DOHH2 (cell line): ENCODE data around the gene PPP1R14C.
"Not testable (repeated sequence)": the region's sequence is repeated elsewhere in the genome, so short reads cannot be mapped to it uniquely, and the experiment has no call there.

ENCODE experiments used
- H3F3A ChIP-seq: fragments of 200-600 bp; sonication (generic), shearing (Covaris generic); 2 replicates; pipeline ENCODE4 v1.6.0; 2016; ENCODE audit warnings: antibody characterized with exemption, mild to moderate bottlenecking; ENCODE audit not compliant: control insufficient read depth, insufficient read depth
- H3K27ac ChIP-seq: fragments of 200-600 bp; sonication (generic); 2 replicates; pipeline ENCODE4 v1.5.1; 2014; ENCODE audit warnings: low read depth, mild to moderate bottlenecking, low read length, moderate library complexity
- H3K27me3 ChIP-seq: fragments of 200-600 bp; sonication (generic); 2 replicates; pipeline ENCODE4 v1.6.1; 2014; ENCODE audit warnings: mild to moderate bottlenecking, low read length, mixed read lengths; ENCODE audit not compliant: control insufficient read depth
- H3K36me3 ChIP-seq: fragments of 200-600 bp; sonication (generic); 2 replicates; pipeline ENCODE4 v1.6.1; 2014; ENCODE audit warnings: mild to moderate bottlenecking, low read length, moderate library complexity, mixed read lengths; ENCODE audit not compliant: control insufficient read depth
- H3K4me1 ChIP-seq: fragments of 200-600 bp; sonication (generic); 2 replicates; pipeline ENCODE4 v1.6.1; 2014; ENCODE audit warnings: mild to moderate bottlenecking, low read length, mixed read lengths; ENCODE audit not compliant: control insufficient read depth
- H3K4me2 ChIP-seq: fragments of 200-600 bp; sonication (generic); 2 replicates; pipeline ENCODE4 v1.6.0; 2014; ENCODE audit warnings: mild to moderate bottlenecking, low read length, moderate library complexity
- H3K4me3 ChIP-seq: fragments of 200-600 bp; sonication (generic); 2 replicates; pipeline ENCODE4 v1.5.1; 2014; ENCODE audit warnings: mild to moderate bottlenecking, low read length, mixed read lengths
- H3K79me2 ChIP-seq: fragments of 200-600 bp; sonication (generic); 2 replicates; pipeline ENCODE4 v1.6.1; 2014; ENCODE audit warnings: mild to moderate bottlenecking, low read length, mixed read lengths; ENCODE audit not compliant: control insufficient read depth
- H3K9me2 ChIP-seq: fragments of 200-600 bp; sonication (generic); replicated peaks from 2 replicates; pipeline ENCODE4 v1.6.1; 2014; ENCODE audit warnings: mild to moderate bottlenecking, low read length, mixed read lengths; ENCODE audit not compliant: control insufficient read depth
- H3K9me3 ChIP-seq: fragments of 200-600 bp; sonication (generic); 2 replicates; pipeline ENCODE4 v1.6.1; 2014; ENCODE audit warnings: antibody characterized with exemption, low read length, mixed read lengths; ENCODE audit not compliant: control insufficient read depth, insufficient read depth
- H4K20me1 ChIP-seq: fragments of 200-600 bp; sonication (generic); 2 replicates; pipeline ENCODE4 v1.6.0; 2014; ENCODE audit warnings: low read depth, mild to moderate bottlenecking, antibody characterized with exemption, low read length, moderate library complexity; ENCODE audit not compliant: control insufficient read depth, insufficient read depth
- EZH2phosphoT487 ChIP-seq: fragments of 200-600 bp; sonication (generic); IDR thresholded peaks from 2 replicates; pipeline ENCODE4 v1.6.1; 2017; ENCODE audit warnings: borderline replicate concordance, mild to moderate bottlenecking, antibody characterized with exemption, low read length, moderate library complexity, mixed read lengths
- TF ChIP-seq, protein P1 (sequence below): fragments of 200-600 bp; sonication (generic); IDR thresholded peaks from one replicate; pipeline ENCODE4 v1.5.1; 2014; ENCODE audit warnings: antibody characterized with exemption, mild to moderate bottlenecking, low read depth, low read length; ENCODE audit not compliant: poor library complexity, severe bottlenecking

Gene PPP1R14C

GRCh38 chr6:150238336-150238741 lies 95.5 kb downstream of the PPP1R14C start:
- Histone ChIP-seq H3K79me2 (no peaks in the 10 kb centered on the region), H3K36me3 (no peaks in the 10 kb centered on the region), H3K27ac (no peak overlapping the region), H3K9me2 (no peaks in the 10 kb centered on the region), H3K4me3 (no peak overlapping the region), H3K4me2 (no peak overlapping the region), H3K27me3 (no peaks in the 10 kb centered on the region), H3K9me3 (no peaks in the 10 kb centered on the region), H4K20me1 (no peaks in the 10 kb centered on the region), H3K4me1 (peaks cover 13% of the 10 kb centered on the region), H3F3A (no peaks in the 10 kb centered on the region)
- TF ChIP-seq EZH2phosphoT487 = no peak
- TF ChIP-seq, protein P1, sequence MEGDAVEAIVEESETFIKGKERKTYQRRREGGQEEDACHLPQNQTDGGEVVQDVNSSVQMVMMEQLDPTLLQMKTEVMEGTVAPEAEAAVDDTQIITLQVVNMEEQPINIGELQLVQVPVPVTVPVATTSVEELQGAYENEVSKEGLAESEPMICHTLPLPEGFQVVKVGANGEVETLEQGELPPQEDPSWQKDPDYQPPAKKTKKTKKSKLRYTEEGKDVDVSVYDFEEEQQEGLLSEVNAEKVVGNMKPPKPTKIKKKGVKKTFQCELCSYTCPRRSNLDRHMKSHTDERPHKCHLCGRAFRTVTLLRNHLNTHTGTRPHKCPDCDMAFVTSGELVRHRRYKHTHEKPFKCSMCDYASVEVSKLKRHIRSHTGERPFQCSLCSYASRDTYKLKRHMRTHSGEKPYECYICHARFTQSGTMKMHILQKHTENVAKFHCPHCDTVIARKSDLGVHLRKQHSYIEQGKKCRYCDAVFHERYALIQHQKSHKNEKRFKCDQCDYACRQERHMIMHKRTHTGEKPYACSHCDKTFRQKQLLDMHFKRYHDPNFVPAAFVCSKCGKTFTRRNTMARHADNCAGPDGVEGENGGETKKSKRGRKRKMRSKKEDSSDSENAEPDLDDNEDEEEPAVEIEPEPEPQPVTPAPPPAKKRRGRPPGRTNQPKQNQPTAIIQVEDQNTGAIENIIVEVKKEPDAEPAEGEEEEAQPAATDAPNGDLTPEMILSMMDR = no peak

- Histone ChIP-seq H3K4me2 (no peak overlapping the region), H3K79me2 (no peaks in the 10 kb centered on the region), H3K27ac (no peak overlapping the region), H3K9me2 (no peaks in the 10 kb centered on the region), H3K36me3 (no peaks in the 10 kb centered on the region), H3K4me1 (peaks cover 13% of the 10 kb centered on the region), H3K4me3 (no peak overlapping the region), H3F3A (no peaks in the 10 kb centered on the region), H4K20me1 (no peaks in the 10 kb centered on the region), H3K9me3 (no peaks in the 10 kb centered on the region), H3K27me3 (no peaks in the 10 kb centered on the region)
- TF ChIP-seq, protein P1 = no peak
- TF ChIP-seq EZH2phosphoT487 = no peak
These were observed 96.1 kb downstream of the PPP1R14C start for GRCh38 chr6:150238846-150239407.

DNA sequence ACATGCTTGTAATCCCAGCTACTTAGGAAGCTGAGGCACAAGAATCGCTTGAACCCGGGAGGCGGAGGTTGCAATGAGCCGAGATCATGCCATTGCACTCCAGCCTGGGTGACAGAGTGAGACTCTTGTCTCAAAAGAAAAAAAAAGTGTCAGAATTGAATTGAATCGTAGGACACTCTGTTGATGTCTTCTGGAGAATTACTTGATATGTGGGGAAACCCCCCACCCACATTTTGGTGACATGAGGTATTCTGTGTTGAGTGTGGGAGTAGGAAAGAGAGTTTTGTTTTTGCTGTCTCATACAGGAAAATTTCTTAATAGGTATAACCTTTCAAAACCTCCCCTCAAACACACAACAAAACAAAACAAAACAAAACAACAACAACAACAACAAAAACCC lies 98.9 kb downstream of the PPP1R14C start:
- H3K27me3 ChIP-seq, H3K36me3 ChIP-seq, H3K9me3 ChIP-seq, H4K20me1 ChIP-seq, H3K4me3 ChIP-seq, H3K9me2 ChIP-seq, H3K27ac ChIP-seq, H3K4me2 ChIP-seq, H3K79me2 ChIP-seq, H3F3A ChIP-seq: not testable (repeated sequence)
- peaks cover 13% of the 10 kb centered on the region for H3K4me1 ChIP-seq

- Histone ChIP-seq H3K9me3 (no peaks in the 10 kb centered on the region), H3K9me2 (no peaks in the 10 kb centered on the region), H3F3A (no peaks in the 10 kb centered on the region), H4K20me1 (no peaks in the 10 kb centered on the region), H3K4me1 (peaks cover 4% of the 10 kb centered on the region; the same call in 1 of the 2 replicates), H3K4me2 (no peak overlapping the region), H3K79me2 (no peaks in the 10 kb centered on the region), H3K4me3 (no peak overlapping the region), H3K27ac (no peak overlapping the region), H3K27me3 (no peaks in the 10 kb centered on the region), H3K36me3 (no peaks in the 10 kb centered on the region)
- TF ChIP-seq, protein P1 = no peak
- TF ChIP-seq EZH2phosphoT487 = no peak
These were observed 100.9 kb downstream of the PPP1R14C start for GRCh38 chr6:150243620-150244314.
